NB4 (cell line): Measurements from ENCODE around the gene SYNCRIP.

Experiments
- CTCF ChIP-seq: IDR thresholded peaks from one replicate; pipeline ENCODE4 v1.5.1; 2012; ENCODE audit warnings: low read depth, low read length
- MYC ChIP-seq: IDR thresholded peaks from 2 replicates; pipeline ENCODE4 v1.6.1; 2011; ENCODE audit warnings: low read depth, low read length
- POLR2A ChIP-seq: IDR thresholded peaks from 2 replicates; pipeline ENCODE4 v1.6.1; 2011; ENCODE audit warnings: mild to moderate bottlenecking; ENCODE audit not compliant: insufficient read length; ENCODE audit errors: extremely low read depth
- TF ChIP-seq, protein P1 (sequence below): IDR thresholded peaks from 2 replicates; pipeline ENCODE4 v1.6.1; 2011; ENCODE audit warnings: low read depth, low read length

DNA sequence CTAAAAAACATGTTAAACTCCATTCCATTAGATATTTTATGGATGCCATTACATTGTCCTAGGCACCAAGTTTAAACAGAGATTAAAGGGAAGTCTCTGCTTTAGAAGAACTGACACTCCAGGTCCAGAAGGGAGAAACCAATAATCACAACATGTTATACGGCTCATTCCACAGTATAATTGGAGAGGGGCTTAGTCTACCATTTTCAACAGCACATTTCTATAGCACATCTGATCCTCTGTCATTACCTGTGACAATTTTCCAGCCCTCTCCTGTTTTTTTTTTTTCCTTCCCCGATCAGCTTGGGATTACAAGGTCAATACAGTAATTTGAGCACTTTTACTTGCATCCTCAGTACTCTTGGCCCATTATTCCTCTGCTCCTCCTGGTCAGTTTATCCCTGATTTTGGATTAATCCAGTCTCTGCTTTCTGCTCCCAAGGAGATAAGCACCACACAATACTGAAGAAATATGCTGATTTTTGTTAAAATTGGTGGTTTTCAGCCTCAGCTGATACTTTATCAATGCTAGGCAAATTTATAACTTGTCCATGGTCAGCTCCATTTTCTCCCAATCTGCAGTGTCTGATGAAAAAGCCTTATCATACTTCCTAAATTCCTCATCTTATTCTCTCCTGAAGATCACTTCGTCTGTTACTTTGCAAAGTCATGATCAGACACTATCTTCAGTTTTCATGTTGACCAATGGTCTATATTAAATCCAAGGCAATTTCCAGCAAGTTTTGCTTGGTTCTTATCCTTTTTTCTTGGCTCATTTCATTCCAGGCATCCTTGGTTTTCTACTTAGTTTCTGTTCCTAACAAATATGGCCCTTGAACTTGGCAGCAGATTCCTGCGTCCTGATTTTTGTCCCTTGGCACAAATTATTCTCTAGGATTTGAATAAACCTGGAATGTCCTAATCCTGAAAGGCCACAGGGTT lies 30.8 kb upstream of the SYNCRIP start:
- no peak for TF ChIP-seq CTCF
- TF ChIP-seq POLR2A, result no peak
- TF ChIP-seq, protein P1, sequence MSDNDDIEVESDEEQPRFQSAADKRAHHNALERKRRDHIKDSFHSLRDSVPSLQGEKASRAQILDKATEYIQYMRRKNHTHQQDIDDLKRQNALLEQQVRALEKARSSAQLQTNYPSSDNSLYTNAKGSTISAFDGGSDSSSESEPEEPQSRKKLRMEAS, result no peak
- no peak for TF ChIP-seq MYC
